GM23338 (cell line): ENCODE data around the gene LAMTOR4. TPM values are rescaled to one million over a fixed set of nuclear protein-coding genes. Genes with fewer than 3 reads are reported as not detected.

Source experiments
- ATAC-seq: fragments of 200-7000 bp; cut with Tn5 transposase; 3 replicates; pipeline ENCODE4 v1.9.1; 2020
- DNase-seq: peaks from one replicate; pipeline ENCODE4 v3.0.0-alpha.2; 2015; ENCODE audit warnings: low spot score
- H2AFZ ChIP-seq: fragments of 200-600 bp; sonication (generic); 2 replicates; pipeline ENCODE4 v1.8.0; 2016; ENCODE audit warnings: antibody characterized with exemption, mild to moderate bottlenecking, moderate library complexity
- H3F3A ChIP-seq: fragments of 200-600 bp; sonication (generic); replicated peaks from 2 replicates; pipeline ENCODE4 v1.8.0; 2017; ENCODE audit warnings: antibody characterized with exemption, mixed run types, low read depth
- H3K27ac ChIP-seq: fragments of 200-600 bp; sonication (generic); 2 replicates; pipeline ENCODE4 v1.6.1; 2016; ENCODE audit warnings: low read depth
- H3K27me3 ChIP-seq: fragments of 200-600 bp; sonication (generic); 2 replicates; pipeline ENCODE4 v1.8.0; 2016; ENCODE audit warnings: mild to moderate bottlenecking, mixed run types, moderate library complexity; ENCODE audit not compliant: insufficient read depth
- H3K36me3 ChIP-seq: fragments of 200-600 bp; sonication (generic); 2 replicates; pipeline ENCODE4 v1.8.0; 2016; ENCODE audit warnings: mild to moderate bottlenecking; ENCODE audit not compliant: insufficient read depth
- H3K4me1 ChIP-seq: fragments of 200-600 bp; sonication (generic); 2 replicates; pipeline ENCODE4 v1.8.0; 2016; ENCODE audit warnings: mild to moderate bottlenecking, moderate library complexity; ENCODE audit not compliant: insufficient read depth
- H3K4me2 ChIP-seq: fragments of 200-600 bp; sonication (generic); 2 replicates; pipeline ENCODE4 v1.7.1; 2017; ENCODE audit warnings: mixed run types
- H3K4me3 ChIP-seq: fragments of 200-600 bp; sonication (generic); 2 replicates; pipeline ENCODE4 v1.6.1; 2016; ENCODE audit warnings: mixed run types
- H3K79me2 ChIP-seq: fragments of 200-600 bp; sonication (generic); replicated peaks from 2 replicates; pipeline ENCODE4 v1.8.0; 2017; ENCODE audit warnings: mild to moderate bottlenecking; ENCODE audit not compliant: insufficient read depth
- H3K9me2 ChIP-seq: fragments of 200-600 bp; sonication (generic); 2 replicates; pipeline ENCODE4 v1.8.0; 2017; ENCODE audit not compliant: insufficient read depth
- H4K20me1 ChIP-seq: fragments of 200-600 bp; sonication (generic); replicated peaks from 2 replicates; pipeline ENCODE4 v1.8.0; 2017; ENCODE audit warnings: mild to moderate bottlenecking; ENCODE audit not compliant: insufficient read depth
- H3K27ac Mint-ChIP-seq: 2 replicates; pipeline ENCODE4 v1.8.0; 2020; ENCODE audit warnings: inconsistent platforms, mild to moderate bottlenecking, moderate library complexity, mixed read lengths
- H3K27me3 Mint-ChIP-seq: 3 replicates; pipeline ENCODE4 v1.8.0; 2022; ENCODE audit warnings: low read depth, mild to moderate bottlenecking, moderate library complexity, mixed read lengths, inconsistent platforms; ENCODE audit not compliant: insufficient read depth, poor library complexity
- H3K36me3 Mint-ChIP-seq: 3 replicates; pipeline ENCODE4 v1.8.0; 2021; ENCODE audit warnings: low read depth, mild to moderate bottlenecking, inconsistent platforms, moderate library complexity, mixed read lengths
- H3K4me1 Mint-ChIP-seq: 3 replicates; pipeline ENCODE4 v1.8.0; 2020; ENCODE audit warnings: mild to moderate bottlenecking, inconsistent platforms, mixed read lengths
- H3K4me3 Mint-ChIP-seq: 3 replicates; pipeline ENCODE4 v1.8.0; 2021; ENCODE audit warnings: moderate library complexity, mild to moderate bottlenecking, inconsistent platforms, mixed read lengths
- H3K9me3 Mint-ChIP-seq: 3 replicates; pipeline ENCODE4 v1.8.0; 2020; ENCODE audit warnings: moderate library complexity, mild to moderate bottlenecking, inconsistent platforms, mixed read lengths
- CREB1 ChIP-seq: fragments of 250-450 bp; sonication (Bioruptor Pico); IDR thresholded peaks from 2 replicates; pipeline ENCODE4 v1.5.0; 2020; ENCODE audit warnings: low read depth, mild to moderate bottlenecking, moderate library complexity
- CTCF ChIP-seq, 2 experiments: fragments of 200-600 bp in 1 of 2; sonication (generic) in 1 of 2; conservative IDR thresholded peaks; 2 replicates each; pipeline versions ENCODE4 v1.5.1 to v1.6.1; 2016 to 2017; ENCODE audit warnings: antibody characterized with exemption in 2 of 2, low read depth in 2 of 2, mild to moderate bottlenecking in 2 of 2, moderate library complexity in 1 of 2
- ETS1 ChIP-seq: IDR thresholded peaks from 2 replicates; pipeline ENCODE4 v1.6.1; 2016; ENCODE audit warnings: antibody characterized with exemption
- EZH2 ChIP-seq: fragments of 200-600 bp; sonication (generic); IDR thresholded peaks from one replicate; pipeline ENCODE4 v1.8.0; 2017; ENCODE audit warnings: antibody characterized with exemption, mild to moderate bottlenecking, low read depth; ENCODE audit not compliant: unreplicated experiment
- EZH2phosphoT487 ChIP-seq: fragments of 200-600 bp; sonication (generic); IDR thresholded peaks from one replicate; pipeline ENCODE4 v1.8.1; 2018; ENCODE audit warnings: antibody characterized with exemption; ENCODE audit not compliant: unreplicated experiment
- JUNB ChIP-seq: IDR thresholded peaks from one replicate; pipeline ENCODE4 v1.6.1; 2016; ENCODE audit warnings: antibody characterized with exemption; ENCODE audit not compliant: unreplicated experiment
- NANOG ChIP-seq: IDR thresholded peaks from 2 replicates; pipeline ENCODE4 v1.6.1; 2016; ENCODE audit warnings: antibody characterized with exemption, borderline replicate concordance
- POLR2AphosphoS5 ChIP-seq: IDR thresholded peaks from 2 replicates; pipeline ENCODE4 v1.6.1; 2016; ENCODE audit warnings: antibody characterized with exemption, low read depth
- REST ChIP-seq: IDR thresholded peaks from one replicate; pipeline ENCODE4 v1.6.1; 2018; ENCODE audit warnings: antibody characterized with exemption; ENCODE audit not compliant: unreplicated experiment
- STAT1 ChIP-seq: IDR thresholded peaks from one replicate; pipeline ENCODE4 v1.6.1; 2016; ENCODE audit warnings: antibody characterized with exemption; ENCODE audit not compliant: unreplicated experiment
- ZNF114 ChIP-seq: fragments of 250-450 bp; sonication (Bioruptor Pico); IDR thresholded peaks from 2 replicates; pipeline ENCODE4 v1.5.0; 2020; ENCODE audit warnings: mild to moderate bottlenecking, moderate library complexity
- ZNF331 ChIP-seq: fragments of 250-450 bp; sonication (Bioruptor Pico); IDR thresholded peaks from 2 replicates; pipeline ENCODE4 v1.5.0; 2020; ENCODE audit warnings: low read depth, mild to moderate bottlenecking, moderate library complexity
- ZNF462 ChIP-seq: fragments of 250-450 bp; sonication (Bioruptor Pico); IDR thresholded peaks from 2 replicates; pipeline ENCODE4 v1.5.0; 2020; ENCODE audit warnings: mild to moderate bottlenecking, moderate library complexity
- polyA plus RNA-seq: library from polyadenylated mRNA; unstranded; fragments of >200 nt; fragmentation: Nextera tagmentation; extraction: Ambion mirVana; gene quantifications from 2 replicates; pipeline ENCODE4 v1.2.1, GENCODE V29; 2016
- total RNA-seq: library from RNA; depleted of rRNA; stranded (reverse); fragments of >200 nt; shearing (Covaris generic); gene quantifications from 2 replicates; pipeline ENCODE4 v1.2.3, GENCODE V29; 2014

Gene LAMTOR4
- total and polyA plus RNA-seq, 2 experiments from 2014 or later = 145 to 333 TPM

- Histone ChIP-seq H3K4me2 (peak overlapping the region; percentile 90), H3K27ac (peak overlapping the region; percentile 47), H3K36me3 (no peaks in the 10 kb centered on the region), H4K20me1 (peaks cover 7% of the 10 kb centered on the region; the same call in 1 of the 2 replicates), H3K4me1 (peaks cover 35% of the 10 kb centered on the region), H3K4me3 (peak overlapping the region; percentile 73), H3K9me2 (no peaks in the 10 kb centered on the region), H3K79me2 (no peaks in the 10 kb centered on the region), H2AFZ (no peak overlapping the region), H3K27me3 (peaks cover 16% of the 10 kb centered on the region), H3F3A (peaks cover 28% of the 10 kb centered on the region)
- no peak for TF ChIP-seq REST
- no peak for TF ChIP-seq ZNF114 (CRISPR knock-in tag)
- no peak for TF ChIP-seq EZH2phosphoT487
- TF ChIP-seq CREB1 (CRISPR knock-in tag) = no peak
- TF ChIP-seq STAT1 = no peak
- TF ChIP-seq ETS1 = no peak
- no peak for TF ChIP-seq ZNF462 (CRISPR knock-in tag)
- TF ChIP-seq EZH2 = no peak
- no peak for TF ChIP-seq POLR2AphosphoS5
- no peak for TF ChIP-seq JUNB
- no peak for TF ChIP-seq NANOG
- no peak for TF ChIP-seq ZNF331 (CRISPR knock-in tag)
- no peak for TF ChIP-seq CTCF (conservative IDR thresholded peaks at IDR 0.05; ENCODE audit: low read depth in 2 of 2)
- ATAC-seq (no peak), DNase-seq (no peak)
- no peak overlapping the region for H3K27ac Mint-ChIP-seq
- peaks cover 41% of the 10 kb centered on the region for H3K27me3 Mint-ChIP-seq
- H3K4me3 Mint-ChIP-seq = peak overlapping the region; percentile 83
- peaks cover 10% of the 10 kb centered on the region for H3K36me3 Mint-ChIP-seq
- peaks cover 48% of the 10 kb centered on the region for H3K4me1 Mint-ChIP-seq
- H3K9me3 Mint-ChIP-seq = no peaks in the 10 kb centered on the region; the same call in 2 of the 3 replicates
Measured at GRCh38 chr7:100169147-100169850, 20.6 kb downstream of the LAMTOR4 start.
